ENCODE measurements around the gene MYB.

The MYB gene

GRCh38 chr6:135179372-135179771 lies 1.7 kb upstream of the MYB start:
- Histone ChIP-seq H3K9me3 (ENCODE audit: control insufficient read depth, low read length) (no peaks in the 10 kb centered on the region), H3K4me1 (ENCODE audit: control insufficient read depth, insufficient read depth, low read length, poor library complexity, severe bottlenecking) (peaks cover 2% of the 10 kb centered on the region)
- no CpG with 5 or more reads among the region's 2 CpGs for WGBS, 2 experiments (ENCODE audit: insufficient coverage in 2 of 2)

GRCh38 chr6:135179920-135180541 lies 1.1 kb upstream of the MYB start:
- 39 to 43% methylated on average over 1 to 4 of the region's 16 CpGs for WGBS, 2 experiments (ENCODE audit: insufficient coverage in 2 of 2)
- Histone ChIP-seq H3K36me3 (ENCODE audit: control insufficient read depth, insufficient read depth, low read length) (no peaks in the 10 kb centered on the region), H3K9me3 (ENCODE audit: control insufficient read depth, low read length) (no peaks in the 10 kb centered on the region), H3K4me1 (ENCODE audit: control insufficient read depth, insufficient read depth, low read length, poor library complexity, severe bottlenecking) (peaks cover 2% of the 10 kb centered on the region), H3K4me3 (ENCODE audit: extremely low read depth, insufficient read depth, low read length, poor library complexity, severe bottlenecking) (peak overlapping the region; percentile 50), H3K27ac (ENCODE audit: low read depth, low read length, severe bottlenecking) (no peak overlapping the region)

More at GRCh38 chr6:135179372-135179771, 1.7 kb upstream of the MYB start:
- Histone ChIP-seq H3K27ac (ENCODE audit: low read depth, low read length, severe bottlenecking) (no peak overlapping the region), H3K36me3 (ENCODE audit: control insufficient read depth, insufficient read depth, low read length) (no peaks in the 10 kb centered on the region), H3K4me3 (ENCODE audit: extremely low read depth, insufficient read depth, low read length, poor library complexity, severe bottlenecking) (no peak overlapping the region)

GRCh38 chr6:135181333-135182070 lies 394 bp downstream of the MYB start:
- whole genome bisulfite sequencing, 2 experiments (ENCODE audit: insufficient coverage in 2 of 2): 0% methylated on average over 27 to 60 of the region's 62 CpGs

GRCh38 chr6:135182071-135183001 lies 1.2 kb downstream of the MYB start:
- Histone ChIP-seq H3K27ac (ENCODE audit: low read depth, low read length, severe bottlenecking) (no peak overlapping the region), H3K4me3 (ENCODE audit: extremely low read depth, insufficient read depth, low read length, poor library complexity, severe bottlenecking) (peak overlapping the region; percentile 42), H3K9me3 (ENCODE audit: control insufficient read depth, low read length) (no peaks in the 10 kb centered on the region), H3K4me1 (ENCODE audit: control insufficient read depth, insufficient read depth, low read length, poor library complexity, severe bottlenecking) (peaks cover 2% of the 10 kb centered on the region), H3K36me3 (ENCODE audit: control insufficient read depth, insufficient read depth, low read length) (no peaks in the 10 kb centered on the region)
- WGBS, 2 experiments (ENCODE audit: insufficient coverage in 2 of 2): 0 to 1% methylated on average over 48 to 53 of the region's 78 CpGs

More at GRCh38 chr6:135181333-135182070, 394 bp downstream of the MYB start:
- peaks cover 2% of the 10 kb centered on the region for H3K4me1 ChIP-seq (ENCODE audit: control insufficient read depth, insufficient read depth, low read length, poor library complexity, severe bottlenecking)
- H3K36me3 ChIP-seq (ENCODE audit: control insufficient read depth, insufficient read depth, low read length): no peaks in the 10 kb centered on the region
- peak overlapping the region; percentile 42 for H3K4me3 ChIP-seq (ENCODE audit: extremely low read depth, insufficient read depth, low read length, poor library complexity, severe bottlenecking)
- H3K9me3 ChIP-seq (ENCODE audit: control insufficient read depth, low read length): no peaks in the 10 kb centered on the region
- H3K27ac ChIP-seq (ENCODE audit: low read depth, low read length, severe bottlenecking): no peak overlapping the region

- H3K27ac ChIP-seq (ENCODE audit: low read depth, low read length, severe bottlenecking): no peak overlapping the region
- H3K9me3 ChIP-seq (ENCODE audit: control insufficient read depth, low read length): no peaks in the 10 kb centered on the region
- no peaks in the 10 kb centered on the region for H3K36me3 ChIP-seq (ENCODE audit: control insufficient read depth, insufficient read depth, low read length)
- H3K4me1 ChIP-seq (ENCODE audit: control insufficient read depth, insufficient read depth, low read length, poor library complexity, severe bottlenecking): peaks cover 2% of the 10 kb centered on the region
- 1% methylated on average over 24 to 28 of the region's 32 CpGs for WGBS, 2 experiments (ENCODE audit: insufficient coverage in 2 of 2)
- H3K4me3 ChIP-seq (ENCODE audit: extremely low read depth, insufficient read depth, low read length, poor library complexity, severe bottlenecking): peak overlapping the region; percentile 42
These were observed 2.0 kb downstream of the MYB start for GRCh38 chr6:135183002-135183531.

- Histone ChIP-seq H3K9me3 (ENCODE audit: control insufficient read depth, low read length) (no peaks in the 10 kb centered on the region), H3K36me3 (ENCODE audit: control insufficient read depth, insufficient read depth, low read length) (no peaks in the 10 kb centered on the region), H3K4me1 (ENCODE audit: control insufficient read depth, insufficient read depth, low read length, poor library complexity, severe bottlenecking) (peaks cover 2% of the 10 kb centered on the region), H3K27ac (ENCODE audit: low read depth, low read length, severe bottlenecking) (no peak overlapping the region), H3K4me3 (ENCODE audit: extremely low read depth, insufficient read depth, low read length, poor library complexity, severe bottlenecking) (peak overlapping the region; percentile 42)
- WGBS, 2 experiments (ENCODE audit: insufficient coverage in 2 of 2): 6 to 9% methylated on average over 14 to 16 of the region's 19 CpGs
These were observed 2.7 kb downstream of the MYB start for GRCh38 chr6:135183532-135184440.

GRCh38 chr6:135185483-135185882 lies 4.4 kb downstream of the MYB start:
- Histone ChIP-seq H3K36me3 (ENCODE audit: control insufficient read depth, insufficient read depth, low read length) (no peaks in the 10 kb centered on the region), H3K27ac (ENCODE audit: low read depth, low read length, severe bottlenecking) (no peak overlapping the region), H3K4me3 (ENCODE audit: extremely low read depth, insufficient read depth, low read length, poor library complexity, severe bottlenecking) (no peak overlapping the region), H3K4me1 (ENCODE audit: control insufficient read depth, insufficient read depth, low read length, poor library complexity, severe bottlenecking) (peaks cover 2% of the 10 kb centered on the region), H3K9me3 (ENCODE audit: control insufficient read depth, low read length) (no peaks in the 10 kb centered on the region)
- WGBS, 2 experiments (ENCODE audit: insufficient coverage in 2 of 2): no CpG with 5 or more reads among the region's 3 CpGs

GRCh38 chr6:135186255-135186654 lies 5.1 kb downstream of the MYB start:
- H3K36me3 ChIP-seq (ENCODE audit: control insufficient read depth, insufficient read depth, low read length): no peaks in the 10 kb centered on the region
- 86 to 95% methylated on average over 2 of the region's 2 CpGs for WGBS, 2 experiments (ENCODE audit: insufficient coverage in 2 of 2)

GRCh38 chr6:135187372-135187771 lies 6.3 kb downstream of the MYB start:
- Histone ChIP-seq H3K27ac (ENCODE audit: low read depth, low read length, severe bottlenecking) (no peak overlapping the region), H3K4me1 (ENCODE audit: control insufficient read depth, insufficient read depth, low read length, poor library complexity, severe bottlenecking) (peaks cover 2% of the 10 kb centered on the region), H3K9me3 (ENCODE audit: control insufficient read depth, low read length) (no peaks in the 10 kb centered on the region), H3K4me3 (ENCODE audit: extremely low read depth, insufficient read depth, low read length, poor library complexity, severe bottlenecking) (no peak overlapping the region), H3K36me3 (ENCODE audit: control insufficient read depth, insufficient read depth, low read length) (no peaks in the 10 kb centered on the region)
- no CpG with 5 or more reads among the region's 4 CpGs for WGBS, 2 experiments (ENCODE audit: insufficient coverage in 2 of 2)

More at GRCh38 chr6:135186255-135186654, 5.1 kb downstream of the MYB start:
- peaks cover 2% of the 10 kb centered on the region for H3K4me1 ChIP-seq (ENCODE audit: control insufficient read depth, insufficient read depth, low read length, poor library complexity, severe bottlenecking)
- no peak overlapping the region for H3K27ac ChIP-seq (ENCODE audit: low read depth, low read length, severe bottlenecking)
- no peaks in the 10 kb centered on the region for H3K9me3 ChIP-seq (ENCODE audit: control insufficient read depth, low read length)
- H3K4me3 ChIP-seq (ENCODE audit: extremely low read depth, insufficient read depth, low read length, poor library complexity, severe bottlenecking): no peak overlapping the region
